Stimulated activated CD8-positive, alpha-beta memory T cell treated with anti-CD3 and anti-CD28 coated beads, Interleukin-12 subunit alpha, Interleukin-12 subunit beta, amount 100 ng/mL, for 4 hours (primary cell): Measurements from ENCODE around the gene FAM240B.

Experiments
- DNase-seq: peaks from one replicate; pipeline ENCODE4 v3.0.0-alpha.2; 2020; ENCODE audit warnings: low read depth

Gene FAM240B

DNA sequence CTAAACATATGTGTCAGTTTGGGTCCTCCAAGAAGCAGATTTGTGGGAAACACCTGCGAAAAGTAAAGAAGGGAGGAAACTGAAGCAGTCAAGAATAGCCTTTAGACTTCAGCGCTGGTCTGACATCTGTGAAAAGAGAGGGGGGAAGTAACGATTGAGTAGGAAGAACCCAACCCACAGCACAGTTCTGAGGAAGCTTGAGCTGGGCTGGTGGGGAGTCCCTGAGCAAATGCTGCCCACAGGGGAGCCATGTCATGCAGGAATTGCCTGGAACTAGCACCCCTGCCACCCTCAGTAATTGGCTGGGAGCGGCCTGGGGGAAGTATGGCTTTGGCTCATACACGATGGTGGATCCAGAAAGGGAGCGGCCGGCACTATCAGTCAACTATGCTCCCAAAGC is 20.6 kb downstream of the FAM240B start:
- DNase-seq = no peak

DNA sequence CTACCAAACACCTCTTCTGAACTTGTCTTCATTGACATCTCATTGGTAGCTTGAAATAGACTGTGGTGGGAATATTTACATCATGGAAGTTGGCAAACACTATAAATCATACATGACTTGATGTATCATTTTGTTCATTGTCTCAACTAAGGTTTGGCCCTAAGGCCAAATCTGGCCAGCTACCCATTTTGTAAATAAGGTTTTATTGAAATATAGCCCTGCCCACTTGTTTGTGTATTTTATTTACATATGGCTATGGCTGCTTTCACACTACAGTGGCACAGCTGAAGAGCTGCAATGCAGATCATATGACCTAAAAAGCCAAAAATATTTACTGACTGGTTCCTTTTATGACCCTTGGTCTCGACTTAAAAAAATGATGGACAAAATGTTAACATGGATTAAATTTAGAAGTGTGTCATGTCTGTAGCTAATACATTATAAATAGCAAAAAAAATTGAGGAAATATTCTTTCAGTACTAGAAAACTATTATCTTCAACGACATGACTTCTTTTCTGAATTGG is 22.1 kb downstream of the FAM240B start:
- no peak for DNase-seq

DNA sequence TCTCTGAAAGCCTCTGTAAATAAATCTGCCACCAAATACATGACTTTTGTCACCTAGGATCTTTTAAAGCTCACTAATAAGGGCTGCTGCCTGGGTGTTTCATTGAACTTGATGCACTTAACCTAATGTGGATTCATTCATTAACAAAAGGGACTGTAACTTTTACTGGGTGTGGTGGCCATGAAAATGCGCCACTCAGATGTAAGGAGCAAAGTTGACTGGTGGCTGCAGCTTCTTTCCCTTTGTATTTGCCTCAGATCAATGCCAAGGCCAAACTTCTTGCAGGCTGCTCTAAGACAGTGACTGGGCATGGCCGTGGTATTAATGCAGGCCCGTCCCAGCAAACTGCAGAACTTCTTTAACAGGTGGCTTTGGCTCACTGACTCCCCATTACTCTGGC is 22.9 kb downstream of the FAM240B start:
- DNase-seq = no peak

DNA sequence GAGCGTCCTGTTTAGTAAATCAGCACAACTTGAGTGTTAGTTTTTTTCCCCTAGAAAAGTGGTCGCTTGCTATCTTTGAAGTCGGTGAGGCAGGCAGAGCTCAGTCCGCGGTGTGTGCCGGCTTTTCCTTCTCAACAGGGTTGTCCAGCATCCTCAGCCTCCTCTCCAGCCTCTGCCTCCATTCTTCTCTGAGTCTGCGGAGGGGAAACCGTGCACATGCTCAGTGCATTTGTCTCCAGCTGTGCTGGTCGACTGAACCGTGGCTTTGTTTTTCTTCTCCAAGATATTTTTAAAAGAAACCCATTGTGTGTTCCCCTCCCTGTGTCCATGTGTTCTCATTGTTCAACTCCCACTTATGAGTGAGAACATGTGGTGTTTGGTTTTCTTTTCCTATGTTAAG is 25.3 kb downstream of the FAM240B start:
- DNase-seq = no peak

DNA sequence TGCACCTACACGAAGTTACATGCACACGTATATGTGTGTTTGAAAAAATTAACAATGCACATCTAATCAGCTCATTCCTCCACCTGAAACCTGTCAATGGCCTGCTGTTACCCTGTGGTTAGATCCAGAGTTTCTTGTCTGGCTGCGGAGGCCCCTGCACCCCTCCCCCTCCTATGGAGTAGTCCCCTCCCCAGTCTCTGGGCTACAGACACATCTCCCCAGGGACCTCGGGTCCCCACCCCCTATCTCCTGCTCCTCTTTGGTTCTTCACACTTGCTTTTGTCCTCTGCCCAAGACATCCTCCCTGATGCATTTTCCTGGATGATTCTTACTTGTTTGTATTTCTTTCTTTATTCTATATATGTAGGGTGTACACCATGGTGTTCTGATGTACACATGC is 27.2 kb downstream of the FAM240B start:
- no peak for DNase-seq

DNA sequence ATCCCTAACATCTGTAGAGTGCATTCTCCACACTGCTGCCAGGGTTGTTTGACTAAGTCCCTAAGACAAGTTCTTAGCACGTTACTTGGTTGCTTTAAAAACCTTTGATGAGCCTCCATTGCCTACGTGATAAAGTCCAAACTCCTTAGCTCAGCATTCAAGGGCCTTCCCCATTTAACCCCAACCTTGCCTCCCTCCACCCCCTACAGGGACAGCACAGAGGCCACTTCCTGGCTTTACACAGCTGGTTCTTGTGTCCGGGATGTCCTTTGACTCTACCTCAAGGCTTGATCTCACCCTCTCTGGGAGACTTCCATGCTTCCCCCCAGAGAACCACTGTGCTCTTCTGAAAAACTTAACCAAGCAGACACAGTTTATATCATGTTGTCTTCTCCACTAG is 29.4 kb downstream of the FAM240B start:
- DNase-seq = no peak

DNA sequence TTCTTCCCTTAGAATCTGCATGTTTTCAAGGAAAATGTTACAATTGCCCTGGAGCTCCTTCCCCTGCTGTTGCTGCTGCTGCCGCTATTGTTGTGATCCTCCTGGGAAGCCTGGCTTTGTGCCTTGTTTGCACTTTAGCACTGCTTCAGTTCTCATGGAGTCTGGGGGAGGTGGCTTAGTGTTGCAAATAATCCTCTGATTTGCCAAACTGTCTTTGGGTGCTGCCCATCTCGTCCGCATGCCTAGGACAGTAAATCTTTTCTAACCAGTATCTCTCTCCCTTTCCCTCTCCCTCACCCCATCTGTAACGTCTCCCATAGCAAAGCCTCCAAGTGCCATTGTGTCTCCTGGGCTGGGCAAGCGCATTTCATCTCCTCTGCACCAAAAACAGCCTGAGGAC is 30.3 kb downstream of the FAM240B start:
- DNase-seq = no peak

DNA sequence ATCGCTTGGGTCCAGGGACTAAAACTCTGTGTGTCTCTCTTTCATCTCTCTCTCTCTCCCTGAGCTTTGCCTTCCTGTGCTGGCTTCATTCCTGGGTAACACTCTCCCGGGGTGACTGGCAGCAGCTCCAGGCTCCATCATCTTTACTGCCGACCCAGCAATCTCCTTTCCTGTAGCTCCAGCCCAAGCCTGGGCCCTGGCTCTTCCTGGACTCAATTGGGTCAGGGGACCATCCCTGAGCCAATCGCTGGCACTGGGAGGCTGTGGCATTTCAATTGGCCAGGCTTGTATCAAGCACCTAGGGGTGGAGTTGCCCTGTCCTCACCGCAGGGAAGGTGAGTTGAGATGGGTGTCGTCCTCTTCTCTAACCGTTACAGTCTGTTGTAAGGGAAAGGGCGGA is 31.9 kb downstream of the FAM240B start:
- DNase-seq = no peak

DNA sequence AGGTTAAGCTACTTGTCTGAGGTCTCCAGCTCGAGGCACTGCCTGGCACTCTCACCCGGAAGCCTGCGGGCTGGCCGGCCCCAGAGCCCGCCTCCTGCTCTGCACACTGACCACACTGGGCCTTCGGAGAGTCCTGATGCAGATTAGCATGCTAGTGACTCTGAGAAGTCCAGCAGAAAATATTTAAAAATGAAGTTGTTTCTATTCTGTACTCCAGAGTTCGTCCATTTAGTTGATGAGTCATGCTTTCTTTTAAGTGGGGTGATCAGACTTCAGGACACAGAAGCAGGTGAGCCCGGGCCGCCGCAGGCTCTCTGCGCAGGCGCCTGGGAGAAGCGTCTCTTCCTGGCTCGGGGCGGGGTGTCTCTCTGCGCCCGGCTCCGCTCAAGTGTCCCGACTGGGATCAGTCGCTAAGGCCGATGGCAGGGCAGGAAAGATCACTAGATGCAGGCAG is 32.5 kb downstream of the FAM240B start:
- no peak for DNase-seq

DNA sequence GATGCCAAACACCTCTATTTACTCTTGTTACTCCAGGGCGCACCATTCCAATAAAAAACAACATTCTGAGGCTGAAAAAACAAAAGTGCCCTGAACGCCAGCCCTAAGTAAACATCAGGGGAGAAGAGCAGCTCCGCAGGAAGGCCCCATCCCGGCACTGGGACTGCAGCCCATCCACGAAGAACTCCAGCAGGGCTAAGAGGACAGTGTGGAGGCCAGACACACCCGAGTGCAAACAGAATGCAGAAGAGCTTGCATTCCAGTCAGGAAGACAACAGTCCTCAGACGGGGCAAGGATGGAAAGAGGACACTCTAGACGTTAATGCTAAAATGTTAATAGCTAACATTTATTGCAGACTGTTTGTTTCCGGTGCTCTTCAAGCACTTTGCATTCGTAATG is 33.0 kb downstream of the FAM240B start:
- no peak for DNase-seq

DNA sequence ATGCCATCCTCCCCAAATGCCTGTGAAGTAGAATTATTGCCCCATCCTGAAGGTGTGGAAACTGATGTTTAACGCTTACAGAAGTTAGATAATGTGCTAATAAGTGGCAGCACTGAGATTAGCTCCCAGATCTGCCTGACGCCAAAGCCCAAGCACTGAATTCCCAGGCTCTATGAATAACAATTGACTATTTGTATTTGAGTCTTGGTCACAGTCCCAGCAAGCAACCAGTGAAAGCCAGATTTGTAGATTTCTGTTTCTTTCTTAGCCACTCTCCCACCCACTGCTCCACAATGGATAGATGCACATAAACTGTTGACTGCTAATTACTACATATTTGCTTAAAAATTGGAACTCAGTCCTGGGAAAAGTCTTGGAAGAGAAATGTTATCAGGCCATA is 34.4 kb downstream of the FAM240B start:
- no peak for DNase-seq

DNA sequence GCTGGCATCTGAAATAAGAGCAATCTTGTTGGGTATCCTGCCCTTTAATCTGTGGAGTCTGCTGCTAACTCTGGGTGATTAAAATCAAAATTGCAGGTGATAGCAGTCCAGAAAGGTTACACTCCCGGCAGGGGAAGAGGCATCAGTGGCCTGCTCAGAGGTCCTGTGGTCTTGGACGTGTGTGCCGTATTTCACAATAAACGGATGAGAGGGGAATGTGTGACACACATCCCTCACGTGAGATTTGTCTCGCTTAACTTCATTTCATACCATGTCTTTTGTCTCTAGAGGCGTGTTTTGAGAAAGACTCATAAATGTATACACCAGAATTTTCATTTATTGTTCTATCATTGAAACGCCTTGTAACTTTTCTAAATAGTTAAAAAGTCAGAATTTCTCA is 36.6 kb downstream of the FAM240B start:
- no peak for DNase-seq

DNA sequence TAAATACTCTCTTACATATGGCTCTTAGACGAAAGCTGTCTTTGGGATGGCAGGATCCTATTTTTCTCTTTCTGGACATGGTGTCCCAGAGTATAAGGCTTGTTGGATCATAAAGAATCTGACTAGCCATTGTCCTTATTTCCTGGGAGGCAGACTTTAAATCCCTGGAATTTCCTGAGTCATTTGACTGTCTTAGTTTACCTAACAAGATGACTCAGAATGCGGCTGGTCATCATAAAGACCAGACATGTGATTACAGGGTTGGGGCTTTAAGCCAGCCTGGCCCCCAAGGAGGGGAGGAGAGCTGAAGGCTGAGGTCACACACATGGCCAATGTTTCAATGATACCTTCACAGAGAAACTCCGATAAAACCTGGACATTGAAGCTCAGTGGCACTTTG is 37.2 kb downstream of the FAM240B start:
- DNase-seq = no peak

DNA sequence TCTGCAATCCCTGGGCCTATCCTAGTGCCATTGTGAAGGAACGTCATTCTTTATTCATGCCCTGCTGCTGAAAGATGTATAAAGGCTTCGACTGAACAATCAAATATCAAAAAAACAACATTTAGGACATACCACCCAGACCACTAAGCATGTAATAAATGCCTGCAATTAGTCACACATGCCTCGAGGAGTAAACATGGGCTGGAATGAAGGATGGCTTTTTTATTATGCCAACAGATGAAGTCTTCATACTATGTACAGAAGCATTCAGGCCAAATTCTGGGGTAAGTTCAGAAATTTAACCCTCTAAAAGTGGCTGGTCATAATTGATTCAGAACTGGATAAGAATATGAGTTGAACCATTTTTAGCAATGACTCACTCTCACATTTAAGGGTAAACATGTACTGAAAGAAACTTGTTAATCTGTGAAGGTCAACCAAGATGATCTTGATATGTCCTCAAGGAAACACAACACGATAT is 38.1 kb downstream of the FAM240B start:
- DNase-seq = no peak

DNA sequence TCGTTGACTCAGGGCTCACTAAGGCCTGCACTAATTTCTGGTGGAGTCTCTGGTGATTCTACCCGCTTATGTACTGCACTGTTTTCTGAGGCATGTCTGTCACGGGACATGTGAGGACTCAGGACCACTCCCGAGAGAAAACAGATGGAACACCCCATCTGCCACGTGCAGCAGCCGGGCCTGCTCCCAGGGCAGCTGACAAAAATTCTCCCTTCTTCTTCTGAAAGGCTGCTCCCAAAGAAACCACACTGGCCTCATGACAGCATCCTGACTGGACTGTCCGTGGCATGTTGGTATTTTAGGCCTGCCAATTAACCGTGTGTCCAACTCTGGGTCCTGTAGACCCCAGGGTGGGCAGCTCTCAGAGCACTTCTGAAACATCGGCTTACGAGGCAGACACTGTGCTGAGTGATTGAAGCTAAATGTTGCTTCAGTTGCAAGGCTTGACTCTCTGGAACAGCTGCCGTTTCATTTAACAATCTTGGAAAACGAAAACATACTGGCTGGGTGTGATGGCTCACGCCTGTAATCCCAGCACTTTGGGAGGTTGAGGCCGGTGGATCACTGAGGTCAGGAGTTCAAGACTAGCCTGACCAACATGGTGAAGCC is 39.0 kb downstream of the FAM240B start:
- no peak for DNase-seq

DNA sequence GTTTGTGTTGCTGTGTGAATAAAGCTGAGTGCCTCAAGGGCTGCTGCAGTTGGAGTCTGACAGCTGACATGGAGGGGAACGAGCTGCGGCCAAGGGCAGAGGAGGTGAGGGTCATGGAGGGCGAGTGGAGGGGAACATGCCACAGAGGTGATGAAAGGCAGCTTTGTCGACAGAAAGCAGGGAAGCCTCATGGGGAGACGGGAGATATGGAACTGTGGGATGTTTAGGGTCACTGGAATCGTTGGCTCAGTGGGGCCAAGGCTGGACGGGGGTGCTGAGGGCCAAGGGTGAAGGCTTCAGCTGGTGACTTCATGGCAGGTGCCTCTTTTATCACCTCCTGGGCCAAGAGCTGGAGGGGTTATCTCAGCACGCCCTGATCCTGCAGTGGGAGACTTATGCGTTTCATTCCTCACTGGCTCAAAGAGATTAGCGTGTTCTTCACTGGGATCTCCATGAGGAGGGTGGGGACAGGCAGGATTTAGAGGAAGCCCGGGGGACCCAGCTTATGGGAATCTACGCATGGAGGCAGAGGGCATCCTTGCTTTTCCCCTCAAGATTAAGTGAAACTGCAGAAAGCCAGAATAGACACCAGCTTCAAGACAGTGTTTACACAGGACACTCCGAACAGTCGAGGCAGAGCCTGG is 42.2 kb downstream of the FAM240B start:
- DNase-seq = no peak

DNA sequence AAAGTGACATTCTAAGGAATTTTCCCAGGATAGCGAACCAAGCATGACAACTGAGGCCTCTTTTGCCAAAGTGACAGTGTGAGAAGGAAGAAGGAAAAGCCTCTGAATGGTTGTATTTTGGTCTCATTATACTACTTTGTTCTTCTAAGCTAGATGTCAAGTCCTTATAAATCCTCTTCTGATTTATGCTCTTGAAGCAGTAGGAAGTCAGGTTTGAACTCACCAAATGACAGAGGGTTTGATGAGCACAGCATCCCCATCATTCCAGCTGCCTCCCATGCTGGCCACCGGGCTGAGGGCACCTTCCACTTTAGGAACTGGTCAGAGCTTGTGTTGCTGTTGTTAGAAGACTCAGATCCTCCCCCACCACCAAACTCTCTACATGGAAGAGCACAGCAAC is 44.1 kb downstream of the FAM240B start:
- no peak for DNase-seq

DNA sequence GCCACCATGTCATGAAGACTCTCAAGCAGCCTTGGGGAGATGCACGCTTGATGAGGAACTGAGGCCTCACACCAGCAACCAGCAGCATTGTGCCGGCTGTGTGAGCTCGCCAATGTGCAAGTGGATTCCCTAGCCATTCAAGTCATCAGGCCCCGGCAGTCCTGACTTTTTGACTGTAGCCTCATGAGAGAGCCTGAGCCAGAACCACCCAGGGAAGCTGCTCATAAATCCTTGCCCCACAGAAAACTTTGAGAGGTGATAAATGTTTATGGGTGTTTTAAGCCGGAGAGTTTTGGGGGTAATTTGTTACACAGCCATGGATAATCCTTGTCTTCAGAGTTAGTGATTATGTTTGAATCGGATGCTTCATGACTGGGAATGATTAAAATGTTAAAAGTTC is 44.7 kb downstream of the FAM240B start:
- DNase-seq = no peak

DNA sequence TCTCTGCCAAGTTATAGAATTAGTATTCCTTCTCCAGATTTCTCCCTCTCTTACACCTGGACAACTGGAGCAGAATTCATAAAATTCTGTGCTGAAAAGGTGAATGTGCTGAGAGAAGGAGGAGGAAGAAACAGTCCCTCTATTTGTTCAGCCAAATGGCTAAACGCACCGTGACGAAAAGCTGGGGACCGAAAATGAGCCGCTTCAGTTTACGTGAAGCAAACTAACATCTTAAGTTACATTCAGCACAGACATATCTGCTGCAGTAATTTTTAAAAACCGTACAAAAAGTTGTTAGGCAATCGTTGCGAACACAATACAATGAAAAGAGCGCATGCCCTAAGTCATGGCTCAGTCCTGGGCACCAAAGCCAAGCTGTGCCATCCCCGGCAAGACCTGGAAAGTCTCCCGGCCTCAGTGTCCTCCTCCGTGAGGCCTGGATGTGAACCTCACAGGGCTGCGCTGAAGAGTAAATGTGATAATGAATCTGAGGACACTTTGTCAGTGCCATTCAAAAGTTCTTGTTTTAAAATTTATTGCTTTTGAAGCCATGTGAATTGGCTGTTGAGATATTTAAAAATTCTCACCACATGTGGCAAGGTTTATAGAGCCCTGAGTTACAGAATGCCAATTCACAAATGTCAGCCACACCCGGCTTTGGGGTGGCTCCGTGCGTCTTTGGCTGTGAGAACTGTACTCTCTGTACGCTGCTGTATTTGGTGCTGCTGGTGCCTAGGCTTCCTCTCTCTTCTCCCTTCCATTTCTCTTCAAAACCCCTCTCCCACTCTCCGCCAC is 46.3 kb downstream of the FAM240B start:
- DNase-seq = no peak

DNA sequence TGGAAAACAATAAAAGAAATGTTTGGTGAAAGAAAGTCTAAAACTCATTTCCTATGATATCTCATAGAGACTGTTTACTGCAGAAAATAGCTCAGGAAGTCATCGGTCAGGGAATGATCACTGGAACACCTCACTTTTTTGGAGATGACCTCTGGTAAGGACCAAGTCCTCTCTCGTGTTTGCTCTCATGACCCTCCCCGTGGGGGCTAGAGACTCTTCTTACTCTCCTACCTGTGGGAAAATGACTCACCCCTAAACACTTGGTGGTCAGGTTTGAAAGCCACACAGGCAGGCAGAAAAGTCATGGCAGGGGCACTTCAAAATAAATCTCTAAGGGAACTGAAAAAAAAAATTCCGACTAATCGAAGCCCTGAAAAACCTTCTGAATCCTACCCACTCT is 48.2 kb downstream of the FAM240B start:
- DNase-seq = no peak

DNA sequence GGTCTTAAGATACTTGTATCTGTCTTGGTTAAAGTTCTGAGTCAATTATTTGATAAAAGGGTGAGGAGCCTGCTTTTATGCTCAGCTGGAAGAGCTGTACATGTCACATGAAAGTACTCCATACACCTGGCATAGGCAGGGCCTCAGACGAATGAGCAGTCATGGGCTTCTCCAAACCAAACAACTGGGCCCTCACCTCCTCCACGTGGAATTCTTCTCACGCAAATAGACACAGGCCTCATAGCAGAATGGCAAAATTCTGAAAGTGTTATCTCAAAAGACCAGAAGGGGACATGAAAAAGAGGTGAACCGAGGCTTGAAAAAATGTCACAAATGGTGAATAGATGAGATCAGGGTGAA is 48.6 kb downstream of the FAM240B start:
- DNase-seq = no peak

DNA sequence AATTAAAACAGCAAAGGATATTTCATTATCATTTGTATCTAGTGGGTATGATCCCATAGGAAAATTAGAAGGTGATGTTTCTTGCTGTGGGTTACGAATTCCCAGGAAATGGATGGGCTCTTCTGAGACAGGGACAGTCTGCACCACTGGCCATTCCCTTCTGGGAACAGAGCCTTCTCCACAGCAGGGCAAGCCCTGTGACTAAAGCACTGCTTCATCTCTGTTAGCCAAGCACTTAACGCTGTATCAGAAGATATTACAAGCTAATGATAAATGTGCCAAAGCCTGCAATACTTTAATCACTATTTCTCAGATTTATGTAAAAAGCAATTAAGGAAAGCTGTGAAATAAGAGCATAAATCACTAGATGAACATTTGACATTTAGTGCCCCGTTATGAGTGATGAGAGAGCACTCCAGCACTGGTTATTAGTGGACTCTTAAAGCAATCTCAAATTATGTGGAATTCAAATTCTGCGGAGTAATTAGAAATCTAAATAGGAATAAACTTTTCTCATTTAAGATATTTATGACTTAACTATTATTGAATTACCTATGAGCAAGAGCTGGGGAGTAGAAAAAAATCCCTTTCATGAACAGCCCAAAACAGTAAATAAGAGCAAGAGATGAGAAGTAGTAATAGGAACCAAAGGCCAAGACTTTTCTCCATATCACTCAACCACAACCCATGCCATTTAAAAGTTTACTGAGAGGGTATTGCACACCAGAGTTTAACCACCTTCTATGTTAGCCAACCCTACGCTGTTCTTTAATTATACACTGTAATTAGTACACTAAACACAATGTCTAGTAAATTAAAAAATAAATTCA is 49.2 kb downstream of the FAM240B start:
- DNase-seq = no peak
